GM19463 (cell line): ENCODE measurements around the gene JADE1.

ENCODE experiments used
- ATAC-seq: cut with Tn5 transposase; IDR thresholded peaks from one replicate; pipeline ENCODE4 v1.9.1; 2021; ENCODE audit warnings: mild to moderate bottlenecking, moderate library complexity; ENCODE audit not compliant: unreplicated experiment

JADE1 gene

DNA sequence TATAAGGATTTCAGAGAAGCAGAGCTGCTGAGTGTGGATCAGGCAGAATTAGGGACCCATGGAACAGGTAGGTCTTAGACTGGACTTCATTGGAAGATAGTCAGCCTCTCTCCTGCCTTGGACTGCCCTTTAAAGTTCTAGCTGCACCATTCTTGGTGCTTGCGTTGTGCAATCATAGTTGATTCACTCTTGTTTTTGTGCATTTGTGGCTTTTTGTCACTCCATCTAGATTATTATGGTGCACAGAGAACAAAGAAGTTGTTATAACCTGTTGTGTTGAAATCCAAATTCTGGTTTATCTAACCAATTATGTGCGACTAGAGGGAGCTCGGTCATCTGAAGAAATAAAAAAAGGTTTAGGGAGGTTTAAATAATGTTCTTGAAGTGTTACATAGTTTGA, 59.3 kb downstream of the JADE1 start:
- no peak for ATAC-seq

DNA sequence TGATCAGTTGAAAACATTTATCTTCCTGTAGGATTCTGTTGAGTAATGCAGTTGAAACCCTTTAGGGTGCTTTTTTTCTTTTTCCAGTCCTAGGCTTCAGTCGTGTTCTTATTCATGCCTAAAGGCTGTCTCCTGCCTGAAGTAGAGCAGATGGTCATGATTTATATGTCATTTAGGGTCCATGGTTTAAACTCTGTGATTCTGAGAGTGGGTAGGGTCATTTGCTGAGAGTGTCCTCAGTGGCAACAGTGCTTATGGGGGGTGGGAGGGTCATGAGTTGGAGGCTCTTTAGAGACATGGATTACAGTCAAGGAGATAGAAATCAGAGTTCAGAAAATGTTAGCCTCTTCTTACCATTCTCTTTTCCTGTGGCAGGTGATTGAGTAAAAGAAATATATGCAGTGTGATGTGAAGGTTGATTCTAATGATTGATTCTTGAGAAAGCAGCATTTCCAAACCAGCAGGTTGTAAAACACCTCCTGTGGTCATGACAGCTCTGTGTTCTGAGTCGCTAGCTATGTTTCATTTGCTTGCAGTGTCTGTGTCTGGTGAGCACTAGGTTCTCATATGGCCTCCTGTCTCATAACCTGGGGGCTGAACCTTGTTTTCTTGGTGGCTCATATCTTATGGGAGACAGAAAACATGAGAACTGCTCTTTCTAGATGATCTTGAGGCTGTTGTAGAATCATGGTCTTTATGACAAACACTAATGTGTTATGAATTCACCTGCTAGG, 60.4 kb downstream of the JADE1 start:
- no peak for ATAC-seq

DNA sequence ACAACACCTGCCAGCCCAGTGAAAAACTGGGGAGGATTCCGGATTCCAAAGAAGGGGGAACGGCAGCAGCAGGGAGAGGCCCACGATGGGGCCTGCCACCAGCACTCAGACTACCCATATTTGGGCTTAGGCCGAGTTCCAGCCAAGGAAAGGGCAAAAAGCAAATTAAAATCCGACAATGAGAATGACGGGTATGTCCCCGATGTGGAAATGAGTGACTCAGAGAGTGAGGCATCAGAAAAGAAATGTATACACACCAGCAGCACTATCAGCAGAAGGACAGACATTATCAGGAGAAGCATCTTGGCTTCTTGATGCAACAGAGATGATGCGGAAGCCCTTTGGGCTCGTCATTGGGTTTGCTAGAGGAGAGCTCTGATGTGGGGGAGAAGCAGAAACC, 62.4 kb downstream of the JADE1 start:
- no peak for ATAC-seq

DNA sequence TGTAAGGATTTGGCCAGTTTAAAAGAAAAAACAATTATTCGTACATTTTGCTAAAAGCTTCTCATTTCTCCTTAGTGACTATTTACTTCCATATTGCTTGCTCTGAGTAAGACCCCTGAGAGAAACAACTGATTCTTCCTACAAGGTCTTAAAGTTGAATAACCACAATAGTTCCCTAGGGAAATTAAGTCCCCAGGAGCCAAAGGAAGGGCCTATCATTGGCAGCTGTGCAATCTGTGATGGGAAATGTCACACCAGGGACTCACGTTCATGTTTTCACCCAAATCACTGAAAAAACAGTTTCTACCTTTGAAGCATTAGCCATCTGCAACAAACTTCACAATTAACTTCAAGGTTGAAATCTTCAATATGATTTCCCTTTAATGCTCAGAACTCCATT, 66.7 kb downstream of the JADE1 start:
- no peak for ATAC-seq

- no peak for ATAC-seq
Observed at GRCh38 chr4:128877934-128878333, 68.4 kb downstream of the JADE1 start.

DNA sequence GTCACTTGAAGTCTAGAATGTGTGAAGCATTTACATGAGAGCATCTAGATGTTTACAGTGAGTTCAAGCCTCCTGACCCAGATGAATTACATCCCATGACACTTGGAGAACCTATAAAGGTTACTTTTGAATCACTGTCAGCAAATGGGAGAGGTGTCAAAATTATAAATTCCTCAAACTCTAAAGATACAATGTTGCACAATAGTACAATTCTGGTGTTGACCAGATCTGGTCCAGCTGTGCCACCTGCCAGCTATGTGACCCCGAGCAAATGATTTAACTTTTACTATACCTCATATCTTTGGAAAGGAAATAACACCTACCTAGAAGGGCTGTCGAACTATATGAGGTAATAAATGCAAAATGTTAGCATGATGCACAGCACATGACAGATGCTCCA, 69.8 kb downstream of the JADE1 start:
- ATAC-seq, result no peak

GRCh38 chr4:128879971-128880370, 70.5 kb downstream of the JADE1 start:
- no peak for ATAC-seq

DNA sequence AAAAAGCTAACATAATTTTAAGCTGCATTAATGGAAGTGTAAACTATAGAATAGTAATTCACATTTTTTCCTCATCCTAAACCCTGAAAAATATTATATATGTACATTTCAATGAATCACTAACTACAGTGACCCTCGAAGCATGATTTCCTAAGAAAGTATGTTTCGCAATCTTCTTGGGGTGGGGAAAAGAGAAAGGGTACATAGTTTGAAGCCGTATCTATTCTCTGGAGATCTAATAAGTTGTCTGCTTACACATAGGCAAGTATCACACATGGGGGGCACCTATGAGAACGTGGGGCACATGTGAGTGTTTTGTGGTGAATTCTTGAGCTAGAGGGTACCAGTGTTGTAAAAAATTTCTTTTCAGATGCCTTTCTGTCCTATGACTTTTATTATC, 71.2 kb downstream of the JADE1 start:
- ATAC-seq, result no peak

- no peak for ATAC-seq
Observed at GRCh38 chr4:128904821-128905220, 95.3 kb downstream of the JADE1 start.

DNA sequence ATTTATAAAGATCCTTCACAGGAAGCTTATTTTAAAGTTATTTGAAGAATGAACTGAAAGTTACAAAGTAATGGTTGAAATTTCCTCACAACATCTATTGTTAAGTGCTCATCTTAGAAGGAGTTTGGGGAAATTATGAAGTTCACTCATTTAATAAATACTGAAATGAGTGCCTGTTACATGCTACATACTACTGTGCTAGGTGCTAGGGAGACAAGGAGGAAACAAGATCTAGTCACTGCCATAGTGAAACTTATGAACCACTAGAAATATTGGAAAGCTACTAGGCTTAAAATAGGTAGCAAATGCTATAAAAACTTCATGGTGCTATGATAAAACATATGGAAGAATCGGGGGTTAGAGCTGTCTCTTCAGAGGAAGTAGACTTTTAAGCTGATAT, 97.1 kb downstream of the JADE1 start:
- no peak for ATAC-seq

GRCh38 chr4:128907981-128908380, 98.5 kb downstream of the JADE1 start:
- no peak for ATAC-seq

DNA sequence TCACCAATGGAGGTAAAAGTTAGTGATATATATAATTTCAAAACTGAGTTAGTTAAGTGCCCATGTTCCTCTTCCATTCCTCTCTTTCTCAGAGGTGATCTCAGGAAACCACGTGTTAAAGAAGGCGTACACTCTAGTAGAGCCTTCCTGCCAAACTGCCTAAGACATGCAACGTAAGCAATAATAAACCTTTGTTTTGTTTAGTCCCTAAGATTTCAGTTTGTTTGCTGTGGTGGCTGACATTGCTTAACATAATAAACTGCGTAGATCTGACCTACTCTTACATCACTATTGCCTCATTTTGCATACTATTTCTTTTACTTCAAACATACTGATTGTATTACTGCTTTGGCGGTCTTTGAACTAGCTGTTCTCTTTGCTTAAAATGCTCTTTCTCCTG, 99.2 kb downstream of the JADE1 start:
- ATAC-seq, result no peak

GRCh38 chr4:128913228-128913627, 103.7 kb downstream of the JADE1 start:
- ATAC-seq, result peak; percentile 17

GRCh38 chr4:128915544-128915943, 106.0 kb downstream of the JADE1 start:
- ATAC-seq, result no peak

GRCh38 chr4:128916832-128917231, 107.3 kb downstream of the JADE1 start:
- peak; percentile 64 for ATAC-seq

- peak; percentile 66 for ATAC-seq
Observed at GRCh38 chr4:128917781-128918180, 108.3 kb downstream of the JADE1 start.

DNA sequence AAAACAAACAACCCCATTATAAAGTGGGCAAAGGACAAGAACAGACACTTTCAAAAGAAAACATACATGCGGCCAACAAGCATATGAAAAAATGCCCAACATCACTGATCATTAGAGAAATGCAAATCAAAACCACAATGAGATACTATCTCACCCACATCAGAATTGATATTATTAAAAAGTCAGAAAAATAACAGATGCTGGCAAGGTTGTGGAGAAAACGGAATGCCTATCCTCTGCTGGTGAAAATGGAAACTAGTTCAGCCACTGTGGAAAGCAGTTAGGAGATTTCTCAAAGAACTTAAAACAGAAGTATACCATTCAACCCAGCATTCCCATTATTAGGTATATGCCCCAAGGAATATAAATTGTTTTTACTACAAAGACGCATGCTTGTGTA, 112.5 kb downstream of the JADE1 start:
- ATAC-seq, result no peak
